Measurements from ENCODE around the gene TXLNA.

TXLNA gene

DNA sequence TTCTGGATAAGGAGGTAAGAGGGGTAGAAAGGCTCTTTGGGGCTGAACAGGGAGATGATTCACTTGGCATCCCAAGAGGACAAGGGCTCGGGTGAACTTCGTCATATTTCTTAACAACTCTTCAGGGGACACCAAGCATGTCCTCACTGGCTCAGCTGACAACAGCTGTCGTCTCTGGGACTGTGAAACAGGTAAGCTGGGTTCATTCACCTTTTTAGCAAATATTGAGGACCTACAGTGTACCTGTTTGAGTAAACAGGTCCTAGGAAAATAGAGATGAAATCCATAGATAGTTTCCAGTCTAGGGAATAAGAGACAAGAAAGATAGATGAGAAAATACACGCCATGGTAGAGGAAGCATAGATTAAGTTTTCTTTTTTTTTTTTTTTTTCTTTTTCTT is 44.8 kb downstream of the TXLNA start:
- TF ChIP-seq JUND (IDR thresholded peaks at IDR 0.05; ENCODE audit: low read depth), result no peak
- in situ Hi-C loops (cut with HindIII; ENCODE audit: low pct_unique_long_range_greater_than_20kb, low sequenced_read_pairs), result no loop called here
- no peak for DNase-seq (ENCODE audit: low read depth in 1 of 2, low spot score in 1 of 2)

GRCh38 chr1:32228771-32229170 is 49.3 kb downstream of the TXLNA start:
- no peak for DNase-seq (ENCODE audit: low read depth in 1 of 2, low spot score in 1 of 2)
- TF ChIP-seq JUND (IDR thresholded peaks at IDR 0.05; ENCODE audit: low read depth), result no peak
- in situ Hi-C loops (cut with HindIII; ENCODE audit: low pct_unique_long_range_greater_than_20kb, low sequenced_read_pairs), result no loop called here

- TF ChIP-seq JUND (IDR thresholded peaks at IDR 0.05; ENCODE audit: low read depth), result no peak
- no peak for DNase-seq (ENCODE audit: low read depth in 1 of 2, low spot score in 1 of 2)
- in situ Hi-C loops (cut with HindIII; ENCODE audit: low pct_unique_long_range_greater_than_20kb, low sequenced_read_pairs), result no loop called here
Observed at GRCh38 chr1:32231843-32232432, 52.5 kb downstream of the TXLNA start.

- TF ChIP-seq JUND (IDR thresholded peaks at IDR 0.05; ENCODE audit: low read depth), result no peak
- in situ Hi-C loops (cut with HindIII; ENCODE audit: low pct_unique_long_range_greater_than_20kb, low sequenced_read_pairs), result no loop called here
- DNase-seq (ENCODE audit: low read depth in 1 of 2, low spot score in 1 of 2), result no peak
Observed at GRCh38 chr1:32232558-32233304, 53.3 kb downstream of the TXLNA start.

DNA sequence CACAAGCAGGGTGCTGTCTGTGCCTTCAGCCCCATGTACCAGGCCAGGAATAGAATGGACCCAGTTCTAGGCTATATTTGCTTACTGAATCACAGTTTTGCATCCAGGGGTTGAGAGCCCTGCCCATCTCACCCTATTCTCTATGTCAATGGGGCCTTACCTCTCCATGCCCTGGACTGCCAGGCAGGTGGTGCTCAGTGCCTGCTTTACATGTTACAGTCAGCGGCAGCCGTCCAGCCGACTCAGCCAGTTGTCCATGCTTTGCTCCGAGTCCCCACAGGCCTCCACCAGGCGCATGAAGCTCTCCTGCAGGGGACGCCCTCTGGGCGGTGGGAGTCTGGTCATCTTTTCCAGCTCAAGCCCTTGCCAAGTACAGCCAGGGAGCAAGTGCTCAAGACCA is 55.3 kb downstream of the TXLNA start:
- no peak for DNase-seq (ENCODE audit: low read depth in 1 of 2, low spot score in 1 of 2)
- TF ChIP-seq JUND (IDR thresholded peaks at IDR 0.05; ENCODE audit: low read depth), result no peak
- in situ Hi-C loops (cut with HindIII; ENCODE audit: low pct_unique_long_range_greater_than_20kb, low sequenced_read_pairs), result no loop called here

GRCh38 chr1:32239337-32239736 is 59.9 kb downstream of the TXLNA start:
- no peak for DNase-seq (ENCODE audit: low read depth in 1 of 2, low spot score in 1 of 2)
- TF ChIP-seq JUND (IDR thresholded peaks at IDR 0.05; ENCODE audit: low read depth), result no peak
- in situ Hi-C loops (cut with HindIII; ENCODE audit: low pct_unique_long_range_greater_than_20kb, low sequenced_read_pairs), result no loop called here

DNA sequence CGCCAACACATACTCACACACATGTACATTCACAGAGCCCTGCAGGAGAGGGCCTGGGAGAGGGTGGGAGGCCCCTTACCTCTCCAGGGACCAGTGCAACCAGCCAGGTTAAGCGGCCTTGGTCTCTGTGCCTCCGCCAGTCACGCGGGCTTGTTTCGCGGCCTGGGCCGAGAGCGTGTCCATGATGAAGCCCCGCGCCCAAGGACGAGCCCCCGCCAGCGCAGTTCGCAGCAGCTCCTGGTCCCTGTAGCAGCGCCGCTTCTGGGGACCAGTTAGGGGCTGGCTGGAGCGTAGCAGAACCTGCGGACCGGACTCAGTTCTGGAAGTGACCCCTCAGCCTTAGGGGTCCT is 60.3 kb downstream of the TXLNA start:
- no peak for DNase-seq (ENCODE audit: low read depth in 1 of 2, low spot score in 1 of 2)
- TF ChIP-seq JUND (IDR thresholded peaks at IDR 0.05; ENCODE audit: low read depth), result no peak
- in situ Hi-C loops (cut with HindIII; ENCODE audit: low pct_unique_long_range_greater_than_20kb, low sequenced_read_pairs), result no loop called here

DNA sequence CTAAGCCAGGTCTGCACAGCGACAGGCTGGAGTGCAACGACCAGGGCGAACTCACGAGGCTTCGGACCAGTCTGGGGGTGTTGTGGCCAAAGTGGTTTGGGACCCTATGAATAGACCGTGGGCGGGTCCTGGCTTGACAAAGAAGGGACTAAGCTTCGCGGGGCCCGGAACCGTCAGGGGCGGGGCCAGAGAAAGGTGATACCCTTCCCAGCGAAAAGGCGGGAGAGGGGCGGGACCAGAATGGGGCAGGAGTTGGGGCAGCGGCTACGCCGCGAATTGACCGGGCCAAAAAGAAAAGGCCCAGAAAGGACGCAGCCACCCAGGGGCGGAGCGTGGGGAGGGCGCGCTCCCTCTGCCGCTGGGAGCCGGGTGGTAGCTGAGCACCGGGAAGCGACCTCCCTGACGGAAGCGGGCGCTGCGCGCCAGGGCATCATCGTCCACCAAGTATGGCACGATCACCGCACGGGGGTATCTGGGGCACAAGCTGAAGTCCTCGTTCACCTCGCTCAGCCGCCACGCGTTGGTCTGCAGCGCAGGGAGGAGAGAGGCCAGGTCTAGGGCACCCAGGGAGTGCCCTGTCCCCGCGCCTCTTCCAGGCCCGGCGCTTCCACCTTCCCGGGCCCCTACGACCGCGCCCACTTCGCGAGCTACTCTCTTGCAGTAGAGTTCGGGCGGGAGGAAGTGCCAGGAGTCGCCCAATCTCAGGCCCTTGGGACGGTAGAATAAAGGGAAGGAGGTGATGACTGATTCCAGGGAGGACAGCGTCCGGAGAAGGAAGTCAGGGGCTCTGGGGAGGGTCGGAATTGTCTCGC is 60.9 kb downstream of the TXLNA start:
- TF ChIP-seq JUND (IDR thresholded peaks at IDR 0.05; ENCODE audit: low read depth), result no peak
- in situ Hi-C loops (cut with HindIII; ENCODE audit: low pct_unique_long_range_greater_than_20kb, low sequenced_read_pairs), result no loop called here
- DNase-seq (ENCODE audit: low read depth in 1 of 2, low spot score in 1 of 2), result peak; percentile 62 to 80

- peak; percentile 31 to 51 for DNase-seq (ENCODE audit: low read depth in 1 of 2, low spot score in 1 of 2)
- in situ Hi-C loops (cut with HindIII; ENCODE audit: low pct_unique_long_range_greater_than_20kb, low sequenced_read_pairs), result no loop called here
Observed at GRCh38 chr1:32241001-32241763, 61.7 kb downstream of the TXLNA start.

GRCh38 chr1:32242341-32242851 is 62.9 kb downstream of the TXLNA start:
- no peak for DNase-seq (ENCODE audit: low read depth in 1 of 2, low spot score in 1 of 2)
- TF ChIP-seq JUND (IDR thresholded peaks at IDR 0.05; ENCODE audit: low read depth), result no peak
- in situ Hi-C loops (cut with HindIII; ENCODE audit: low pct_unique_long_range_greater_than_20kb, low sequenced_read_pairs), result no loop called here

More at GRCh38 chr1:32241001-32241763, 61.7 kb downstream of the TXLNA start:
- no peak for TF ChIP-seq JUND (IDR thresholded peaks at IDR 0.05; ENCODE audit: low read depth)

DNA sequence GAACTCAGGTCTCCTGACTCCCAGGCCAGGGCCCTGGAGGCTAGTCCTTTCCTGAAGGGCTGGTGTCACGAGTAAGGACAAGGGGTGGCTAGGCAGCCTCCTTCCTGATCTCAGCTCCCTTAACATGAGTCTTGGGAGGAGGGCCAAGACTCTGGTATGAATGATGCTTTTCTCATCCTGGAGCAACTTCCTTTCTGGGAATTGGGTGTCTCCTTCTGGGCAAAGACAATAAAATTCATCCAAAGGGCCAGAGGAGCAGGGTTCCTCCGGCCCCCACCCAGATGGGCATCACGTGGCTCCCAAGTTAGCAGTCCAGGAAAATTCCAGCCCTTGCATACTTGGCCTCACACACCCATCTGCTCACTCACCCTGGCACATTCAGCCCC is 67.4 kb downstream of the TXLNA start, which contains the start of gene FAM167B:
TSS of gene FAM167B (plus strand) at position 335 of the 386 bp plus-strand sequence. CDS start 200 bp downstream, outside the sequence.
- no peak for DNase-seq (ENCODE audit: low read depth in 1 of 2, low spot score in 1 of 2)
- TF ChIP-seq JUND (IDR thresholded peaks at IDR 0.05; ENCODE audit: low read depth), result no peak
- in situ Hi-C loops (cut with HindIII; ENCODE audit: low pct_unique_long_range_greater_than_20kb, low sequenced_read_pairs), result no loop called here

DNA sequence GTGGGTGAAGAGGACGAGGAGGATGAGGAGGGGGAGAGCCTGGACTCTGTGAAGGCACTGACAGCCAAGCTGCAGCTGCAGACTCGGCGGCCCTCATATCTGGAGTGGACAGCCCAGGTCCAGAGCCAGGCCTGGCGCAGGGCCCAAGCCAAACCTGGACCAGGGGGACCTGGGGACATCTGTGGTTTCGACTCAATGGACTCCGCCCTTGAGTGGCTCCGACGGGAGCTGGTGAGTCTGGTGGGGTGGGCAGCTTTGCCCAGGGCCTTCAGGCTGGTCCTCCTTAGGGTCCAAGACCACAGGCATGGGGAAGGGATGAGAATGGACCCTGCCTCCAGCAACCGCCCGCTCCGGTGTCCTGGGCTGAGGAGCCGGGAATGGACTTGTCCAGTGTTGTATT is 68.0 kb downstream of the TXLNA start:
- in situ Hi-C loops (cut with HindIII; ENCODE audit: low pct_unique_long_range_greater_than_20kb, low sequenced_read_pairs), result no loop called here
- DNase-seq (ENCODE audit: low read depth in 1 of 2, low spot score in 1 of 2), result no peak
- no peak for TF ChIP-seq JUND (IDR thresholded peaks at IDR 0.05; ENCODE audit: low read depth)

Measured in T47D (cell line).